Thyroid gland (tissue), 4 donors: Measurements from ENCODE around the gene PIGV. TPM values are rescaled to one million over a fixed set of nuclear protein-coding genes. Genes with fewer than 3 reads are reported as not detected.
"Not testable (repeated sequence)": the region's sequence is repeated elsewhere in the genome, so short reads cannot be mapped to it uniquely, and the experiment has no call there.

Experiments used
- DNase-seq, 2 donors: peaks; one replicate each; pipeline ENCODE4 v3.0.0-alpha.2; 2019
- H3K27ac ChIP-seq, 3 donors: fragments of 200-600 bp; sonication (generic); 1 replicate in 2 of 3; 2 replicates in 1 of 3; pipeline ENCODE4 v1.5.1; 2016 to 2019; ENCODE audit warnings: mild to moderate bottlenecking in 1 of 3, moderate library complexity in 1 of 3
- H3K27me3 ChIP-seq: fragments of 200-600 bp; sonication (generic); one replicate; pipeline ENCODE4 v1.5.1; 2019
- H3K36me3 ChIP-seq, 2 donors: fragments of 200-600 bp; sonication (generic); one replicate each; pipeline ENCODE4 v1.5.1; 2016 to 2019
- H3K4me1 ChIP-seq, 2 donors: fragments of 200-600 bp; sonication (generic); one replicate each; pipeline ENCODE4 v1.5.1; 2017 to 2019
- H3K4me3 ChIP-seq, 3 donors: fragments of 200-600 bp; sonication (generic); replicated peaks in 1 of 3; 1 replicate in 2 of 3; 2 replicates in 1 of 3; pipeline ENCODE4 v1.5.1; 2016; ENCODE audit warnings: mild to moderate bottlenecking in 1 of 3
- H3K9me3 ChIP-seq: fragments of 200-600 bp; sonication (generic); one replicate; pipeline ENCODE4 v1.5.1; 2017
- CTCF ChIP-seq, 6 experiments: fragments of 200-600 bp in 3 of 6; fragments of 450-650 bp in 3 of 6; sonication (generic) in 3 of 6; IDR thresholded peaks; one replicate each; pipeline ENCODE4 v1.5.1; 2016 to 2019; ENCODE audit warnings: antibody characterized with exemption in 6 of 6, mild to moderate bottlenecking in 2 of 6, inconsistent platforms in 1 of 6, moderate library complexity in 1 of 6
- POLR2A ChIP-seq, 2 donors: fragments of 450-650 bp; IDR thresholded peaks; one replicate each; pipeline ENCODE4 v1.6.1; 2017; ENCODE audit warnings: antibody characterized with exemption in 2 of 2, mild to moderate bottlenecking in 2 of 2, moderate library complexity in 1 of 2
- WGBS, 2 donors: methylation state at CpG; one replicate each; pipeline ENCODE4 v1.1.5; 2017; 5-methylcytosine and 5-hydroxymethylcytosine counted together
- intact Hi-C: fragments of 100-400 bp; cut with DNase I; formaldehyde crosslinking; loops from one replicate; pipeline ENCODE4 v1.15.1; 2023
- small RNA-seq: library from RNA; depleted of rRNA; stranded (forward); fragments of <200 nt; gene quantifications from one replicate; pipeline ENCODE3, GENCODE V24; 2016
- total RNA-seq, 4 donors: library from RNA; depleted of rRNA; stranded (reverse); fragments of >200 nt; gene quantifications; one replicate each; pipeline ENCODE4 v1.2.3, GENCODE V29; 2016

Gene PIGV
- total RNA-seq, 4 donors from 2014 or later = 20.5 to 39.4 (median 27.8) TPM

- peak overlapping the region in 1 of 3 donors; percentile 12 for H3K27ac ChIP-seq
- no peak for TF ChIP-seq CTCF (IDR thresholded peaks at IDR 0.05)
- no peak for DNase-seq
- intact Hi-C loops = no loop called here
- no peak overlapping the region for H3K4me3 ChIP-seq
- H3K4me1 ChIP-seq = no peaks in the 10 kb centered on the region
- WGBS, 2 donors = 70 to 85% methylated on average over 4 to 8 of the region's 8 CpGs
- H3K36me3 ChIP-seq = peaks cover 44 to 54% of the 10 kb centered on the region in 2 donors
- H3K27me3 ChIP-seq = no peaks in the 10 kb centered on the region
- no peaks in the 10 kb centered on the region for H3K9me3 ChIP-seq
Observed at GRCh38 chr1:26838474-26839338, 51.0 kb downstream of the PIGV start.

- H3K27ac ChIP-seq = peak overlapping the region in 1 of 3 donors; percentile 12
- WGBS, 2 donors = 95 to 100% methylated on average over 1 of the region's 1 CpG
- H3K36me3 ChIP-seq = peaks cover 37 to 50% of the 10 kb centered on the region in 2 donors
- intact Hi-C loops = no loop called here
- H3K9me3 ChIP-seq = no peaks in the 10 kb centered on the region
- DNase-seq = no peak
- H3K4me3 ChIP-seq = no peak overlapping the region
- no peaks in the 10 kb centered on the region for H3K4me1 ChIP-seq
- H3K27me3 ChIP-seq = no peaks in the 10 kb centered on the region
- TF ChIP-seq CTCF (IDR thresholded peaks at IDR 0.05) (no peak), POLR2A (IDR thresholded peaks at IDR 0.05) (no peak)
Observed at GRCh38 chr1:26839339-26839722, 51.6 kb downstream of the PIGV start.

- Histone ChIP-seq H3K9me3 (no peaks in the 10 kb centered on the region), H3K36me3 (peaks cover 33 to 45% of the 10 kb centered on the region in 2 donors), H3K27ac (peak overlapping the region in 1 of 3 donors; percentile 12), H3K27me3 (no peaks in the 10 kb centered on the region), H3K4me1 (no peaks in the 10 kb centered on the region), H3K4me3 (no peak overlapping the region)
- TF ChIP-seq CTCF (IDR thresholded peaks at IDR 0.05) = no peak
- TF ChIP-seq POLR2A (IDR thresholded peaks at IDR 0.05) = no peak
- 90 to 100% methylated on average over 3 to 6 of the region's 6 CpGs for WGBS, 2 donors
- DNase-seq = no peak
- intact Hi-C loops = no loop called here
Observed at GRCh38 chr1:26839779-26840178, 52.0 kb downstream of the PIGV start.

- intact Hi-C loops = no loop called here
- Histone ChIP-seq H3K4me3 (no peak overlapping the region), H3K27ac (no peak overlapping the region), H3K4me1 (peaks cover 0 to 13% of the 10 kb centered on the region in 2 donors), H3K9me3 (no peaks in the 10 kb centered on the region), H3K36me3 (peaks cover 25 to 55% of the 10 kb centered on the region in 2 donors), H3K27me3 (no peaks in the 10 kb centered on the region)
- DNase-seq = no peak
- WGBS, 2 donors = 83 to 85% methylated on average over 13 of the region's 13 CpGs
- TF ChIP-seq POLR2A (IDR thresholded peaks at IDR 0.05) = no peak
- no peak for TF ChIP-seq CTCF (IDR thresholded peaks at IDR 0.05)
Observed at GRCh38 chr1:26844424-26845196, 56.9 kb downstream of the PIGV start.

- intact Hi-C loops, H3K27ac ChIP-seq: not testable (repeated sequence)
- peaks cover 0 to 15% of the 10 kb centered on the region in 2 donors for H3K4me1 ChIP-seq
Observed at GRCh38 chr1:26847826-26848225, 60.1 kb downstream of the PIGV start.

More at GRCh38 chr1:26847826-26848225, 60.1 kb downstream of the PIGV start:
- not testable (repeated sequence) for H3K9me3 ChIP-seq, DNase-seq, H3K27me3 ChIP-seq, H3K4me3 ChIP-seq
- 88 to 92% methylated on average over 6 of the region's 6 CpGs for WGBS, 2 donors
- peaks cover 43 to 70% of the 10 kb centered on the region in 2 donors for H3K36me3 ChIP-seq

Small RNA genes lying within 50 kb of the gene (small RNA-seq; reads per million reads assigned to genes)
- not detected for gene RN7SL165P

Other genes starting within 250 kb of the PIGV start
- 10 to 100 TPM; 44.1 to 97.3 (median 78.4) TPM for gene ARID1A, start 91.9 kb upstream of the PIGV start, total RNA-seq
- 10 to 100 TPM; 11.4 to 33.1 (median 21.4) TPM for gene ZDHHC18, start 38.7 kb downstream of the PIGV start, total RNA-seq
- under 1 TPM in 3 of 4 donors, not detected in 1; 0.54 to 0.73 (median 0.54) TPM for gene SFN, start 75.2 kb downstream of the PIGV start, total RNA-seq
- gene GPN2, start 102.3 kb downstream of the PIGV start, total RNA-seq = 10 to 100 TPM; 14.3 to 18.8 (median 16.4) TPM
- gene GPATCH3, start 112.5 kb downstream of the PIGV start, total RNA-seq = 10 to 100 TPM in 3 of 4 donors, 1 to 10 TPM in 1; 8.6 to 12.5 (median 11.6) TPM
- gene NR0B2, start 126.0 kb downstream of the PIGV start, total RNA-seq = not detected
- gene NUDC, start 133.8 kb downstream of the PIGV start, total RNA-seq = 10 to 100 TPM; 44.1 to 80.2 (median 55.9) TPM
- gene KDF1, start 172.5 kb downstream of the PIGV start, total RNA-seq = 10 to 100 TPM; 13.2 to 30.3 (median 22.6) TPM
- 1 to 10 TPM; 2.9 to 8.5 (median 6.5) TPM for gene TRNP1, start 205.7 kb downstream of the PIGV start, total RNA-seq
- gene TENT5B, start 224.9 kb downstream of the PIGV start, total RNA-seq = 10 to 100 TPM in 3 of 4 donors, 1 to 10 TPM in 1; 4.7 to 21.0 (median 11.8) TPM